Nephron progenitor cell (in vitro differentiated cells): ENCODE measurements around the gene FAM162B.
"Not testable (repeated sequence)": the region's sequence is repeated elsewhere in the genome, so short reads cannot be mapped to it uniquely, and the experiment has no call there.

Experiments used
- DNase-seq: peaks from one replicate; pipeline ENCODE4 v3.0.0; 2021
- H3K27ac Mint-ChIP-seq: 2 replicates; pipeline ENCODE4 v1.8.0; 2021; ENCODE audit warnings: mild to moderate bottlenecking, moderate library complexity, mixed read lengths
- H3K27me3 Mint-ChIP-seq: 2 replicates; pipeline ENCODE4 v1.8.0; 2021; ENCODE audit warnings: mild to moderate bottlenecking, low read depth, mixed read lengths; ENCODE audit not compliant: poor library complexity
- H3K36me3 Mint-ChIP-seq: 2 replicates; pipeline ENCODE4 v1.8.0; 2021; ENCODE audit warnings: low read depth, mixed read lengths
- H3K4me1 Mint-ChIP-seq: 2 replicates; pipeline ENCODE4 v1.8.0; 2021; ENCODE audit warnings: mixed read lengths
- H3K4me3 Mint-ChIP-seq: 2 replicates; pipeline ENCODE4 v1.8.0; 2021; ENCODE audit warnings: mild to moderate bottlenecking, moderate library complexity, mixed read lengths
- H3K9me3 Mint-ChIP-seq: 2 replicates; pipeline ENCODE4 v1.8.0; 2021; ENCODE audit warnings: mild to moderate bottlenecking, moderate library complexity, mixed read lengths
- CTCF ChIP-seq: fragments of 200-600 bp; sonication (generic); IDR thresholded peaks from 2 replicates; pipeline ENCODE4 v1.5.0; 2021; ENCODE audit warnings: antibody characterized with exemption

Gene FAM162B

GRCh38 chr6:116714761-116715160 lies 50.8 kb downstream of the FAM162B start:
- Mint-ChIP-seq H3K4me3 (no peak overlapping the region), H3K27me3 (no peaks in the 10 kb centered on the region), H3K4me1 (no peaks in the 10 kb centered on the region), H3K36me3 (peaks cover 91% of the 10 kb centered on the region), H3K9me3 (peaks cover 19% of the 10 kb centered on the region), H3K27ac (no peak overlapping the region)
- TF ChIP-seq CTCF = no peak
- no peak for DNase-seq

- H3K27me3 Mint-ChIP-seq = no peaks in the 10 kb centered on the region
- peaks cover 91% of the 10 kb centered on the region for H3K36me3 Mint-ChIP-seq
- no peak overlapping the region for H3K4me3 Mint-ChIP-seq
- H3K27ac Mint-ChIP-seq = no peak overlapping the region
- no peak for DNase-seq
- H3K9me3 Mint-ChIP-seq = peaks cover 19% of the 10 kb centered on the region
- TF ChIP-seq CTCF = no peak
- no peaks in the 10 kb centered on the region for H3K4me1 Mint-ChIP-seq
Measured at GRCh38 chr6:116714296-116714695, 51.2 kb downstream of the FAM162B start.

GRCh38 chr6:116705917-116706316 lies 59.6 kb downstream of the FAM162B start:
- peaks cover 67% of the 10 kb centered on the region for H3K36me3 Mint-ChIP-seq
- H3K9me3 Mint-ChIP-seq = no peaks in the 10 kb centered on the region
- no peak overlapping the region for H3K27ac Mint-ChIP-seq
- no peak for DNase-seq
- H3K4me1 Mint-ChIP-seq = no peaks in the 10 kb centered on the region
- no peaks in the 10 kb centered on the region for H3K27me3 Mint-ChIP-seq
- H3K4me3 Mint-ChIP-seq = no peak overlapping the region
- TF ChIP-seq CTCF = no peak

GRCh38 chr6:116703888-116704287 lies 61.6 kb downstream of the FAM162B start:
- not testable (repeated sequence) for H3K27me3 Mint-ChIP-seq, H3K4me1 Mint-ChIP-seq, H3K9me3 Mint-ChIP-seq, H3K4me3 Mint-ChIP-seq, H3K27ac Mint-ChIP-seq, DNase-seq
- H3K36me3 Mint-ChIP-seq = peaks cover 64% of the 10 kb centered on the region
